NCI-H1105 treated with DMSO at 0.1 percent for 48 hours (cell line): ENCODE results near the gene MVP.
"Not testable (repeated sequence)": the region's sequence is repeated elsewhere in the genome, so short reads cannot be mapped to it uniquely, and the experiment has no call there.

Experiments used
- DNase-seq: peaks from one replicate; lab custom pipeline; 2025; lab: John Stamatoyannopoulos, UW

The MVP gene

DNA sequence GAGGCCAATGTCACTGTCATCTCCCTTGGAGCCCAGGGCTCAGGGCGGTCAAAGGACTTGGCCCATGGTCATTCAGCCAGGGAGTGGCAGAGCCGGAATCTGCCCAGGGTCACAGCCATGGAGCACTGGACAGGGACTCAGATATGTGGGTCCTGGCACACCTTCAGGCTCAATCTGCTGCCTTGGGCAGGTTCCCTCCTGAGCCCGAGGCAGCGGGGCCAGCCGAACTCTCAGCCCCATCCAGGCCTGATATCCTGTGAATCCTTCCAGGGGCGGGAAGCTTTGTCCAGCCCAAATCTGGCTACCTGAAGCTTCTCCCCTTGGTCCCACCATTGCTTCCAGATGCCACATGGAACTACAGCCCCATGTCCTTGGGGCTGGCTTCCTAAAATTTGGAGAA, 54.9 kb downstream of the MVP start:
- no peak for DNase-seq

DNA sequence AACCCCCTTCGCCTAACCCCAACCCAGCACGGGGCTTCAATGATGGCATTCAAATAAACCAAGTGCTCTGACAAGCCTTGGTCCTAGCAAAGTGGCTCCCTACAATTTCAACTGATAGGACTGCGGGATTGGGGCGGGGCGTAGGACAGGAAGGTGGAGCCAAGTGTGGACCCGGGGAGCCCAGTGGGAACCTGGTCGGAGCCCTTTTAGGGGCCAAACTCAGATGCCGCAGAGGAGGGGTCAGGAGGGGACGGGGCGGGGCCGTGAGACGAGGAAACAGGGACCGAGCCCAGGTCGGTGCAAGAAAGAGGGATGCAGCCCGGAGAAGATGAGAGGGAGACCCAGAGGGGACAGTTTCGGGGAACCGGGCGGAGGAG, 55.9 kb downstream of the MVP start:
- no peak for DNase-seq

DNA sequence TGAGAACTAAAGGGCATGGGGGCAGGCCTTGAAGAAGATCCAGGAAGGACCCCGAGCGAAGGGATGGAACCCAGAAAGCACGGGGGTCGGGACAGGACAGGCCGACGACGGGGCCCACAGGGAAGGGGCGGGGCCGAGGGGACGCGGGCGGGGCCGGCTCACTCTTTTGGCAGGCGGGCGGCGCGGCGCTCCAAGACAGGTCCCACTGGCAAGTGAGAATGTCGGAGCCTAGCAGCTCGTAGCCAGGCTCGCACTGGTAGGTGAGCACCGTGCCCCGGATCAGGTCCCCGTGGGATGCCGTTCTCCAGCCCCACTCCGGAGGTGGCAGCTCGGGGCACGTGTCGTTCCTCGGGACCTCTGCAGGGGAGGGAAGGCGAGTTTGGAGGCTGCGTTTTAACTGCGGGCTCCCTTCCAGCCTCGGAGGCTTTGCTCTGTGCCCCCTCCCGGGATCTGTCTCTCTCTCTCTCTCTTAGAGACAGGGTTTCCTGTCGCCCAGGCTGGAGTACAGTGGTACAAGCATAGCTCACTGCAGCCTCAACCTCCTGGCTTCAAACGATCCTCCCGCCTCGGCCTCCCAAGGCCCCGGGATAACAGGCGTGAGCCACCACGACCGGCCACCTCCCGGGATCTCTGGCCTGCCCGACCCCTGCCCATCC, 56.5 kb downstream of the MVP start:
- no peak for DNase-seq

DNA sequence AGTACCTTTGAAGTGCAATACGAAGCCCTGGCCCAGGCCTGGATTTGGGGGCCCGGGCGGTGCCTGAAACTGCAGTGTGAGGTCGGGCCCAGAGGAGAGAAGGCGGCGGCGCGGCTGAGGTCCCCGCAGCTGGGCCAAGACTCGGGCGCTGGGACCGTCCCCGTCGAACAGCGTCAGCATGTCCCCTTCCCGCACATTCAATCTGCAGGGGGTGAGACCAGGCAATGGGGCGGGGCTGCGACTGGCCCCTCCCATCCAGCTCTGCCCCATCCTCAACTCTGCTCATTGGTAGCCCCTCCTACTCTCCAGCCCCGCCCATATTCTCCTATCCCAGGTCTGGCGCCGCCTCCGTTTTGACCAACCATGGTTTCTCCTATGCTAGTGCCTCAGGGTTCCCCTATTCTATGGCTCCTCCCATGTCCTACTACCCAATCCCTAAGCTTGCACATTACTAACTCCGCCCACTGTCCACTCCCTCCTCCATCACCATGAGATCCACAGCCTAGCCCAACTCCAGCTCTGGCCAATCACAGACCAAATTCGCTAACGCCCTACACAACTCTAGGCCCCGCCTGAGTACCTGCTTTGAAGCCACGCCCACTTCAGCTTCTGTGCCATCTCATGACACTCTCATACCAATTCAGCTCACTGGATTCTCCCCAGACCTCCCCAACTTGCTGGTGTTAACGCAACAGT, 57.2 kb downstream of the MVP start:
- DNase-seq, result no peak

DNA sequence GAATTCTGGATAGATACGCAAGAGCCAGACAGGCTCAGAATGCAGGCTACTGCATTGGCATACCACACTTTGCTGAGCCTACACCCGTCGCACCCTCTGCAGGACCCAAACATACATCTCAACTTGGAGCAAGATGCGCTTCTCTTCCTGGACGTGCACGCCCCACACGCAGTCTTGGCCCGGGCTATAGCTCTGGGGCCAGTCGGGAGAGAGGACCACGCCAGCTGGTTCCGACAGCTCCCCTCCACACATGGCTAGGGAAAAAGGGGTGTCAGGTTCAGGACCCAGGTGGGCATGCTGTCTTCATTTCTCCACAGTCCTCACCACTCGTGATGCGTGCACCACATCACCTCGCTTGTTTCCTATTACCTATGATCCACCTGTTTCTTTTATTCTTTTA, 57.9 kb downstream of the MVP start:
- DNase-seq, result no peak

DNA sequence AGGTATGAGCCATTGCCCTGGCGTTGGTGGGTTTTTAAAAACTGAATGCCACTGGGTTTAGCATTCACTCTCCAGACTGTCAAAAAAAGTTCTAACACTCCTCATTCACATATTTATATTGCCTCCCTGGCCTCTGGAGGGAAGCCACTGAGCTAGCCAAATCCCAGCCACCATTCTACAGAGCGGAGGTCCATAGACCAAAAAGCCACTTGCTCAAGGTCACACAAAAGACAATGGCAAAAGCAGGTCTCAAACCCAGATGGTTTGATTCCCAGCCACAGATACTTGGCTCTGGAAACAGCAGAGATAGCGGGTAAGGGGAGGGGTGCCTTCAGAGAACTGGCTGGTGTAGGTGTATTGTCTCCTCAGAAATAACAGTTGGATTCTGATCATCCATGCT, 60.8 kb downstream of the MVP start:
- no peak for DNase-seq

DNA sequence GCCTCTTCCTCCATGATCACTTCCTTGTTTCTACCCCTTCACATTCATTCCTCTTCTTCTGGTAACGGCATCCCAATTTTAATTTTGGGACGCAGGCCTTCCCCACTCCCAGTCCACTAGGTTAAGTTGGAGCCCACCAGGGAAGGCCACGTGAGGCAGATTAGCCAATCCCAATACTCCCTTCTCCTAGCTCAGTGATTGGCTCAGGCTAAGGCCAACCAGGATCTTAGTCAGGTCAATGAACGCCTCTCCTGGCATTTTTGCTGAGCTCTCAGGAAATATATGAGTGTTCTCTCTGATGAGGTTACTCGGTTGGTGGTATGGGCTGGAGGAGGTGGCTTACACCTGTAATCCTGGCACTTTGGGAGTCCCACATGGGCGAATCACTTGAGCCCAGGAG, 63.7 kb downstream of the MVP start:
- no peak for DNase-seq

DNA sequence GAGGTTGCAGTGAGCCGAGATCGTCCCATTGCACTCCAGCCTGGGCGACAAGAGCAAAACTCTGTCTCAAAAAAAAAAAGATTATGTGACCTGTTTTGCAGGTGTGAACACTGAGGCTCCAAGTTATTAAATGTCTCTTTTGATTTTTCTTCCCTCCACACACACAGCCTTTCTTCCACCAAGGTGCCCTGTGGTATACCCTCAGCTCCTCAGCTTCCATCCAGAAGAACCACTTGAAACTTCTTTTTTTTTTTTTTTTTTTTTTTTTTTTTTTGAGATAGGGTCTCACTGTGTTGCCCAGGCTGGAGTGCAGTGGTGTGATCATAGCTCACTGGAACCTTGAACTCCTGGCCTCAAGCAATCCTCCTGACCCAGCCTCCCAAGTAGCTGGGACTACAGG, 69.1 kb downstream of the MVP start:
- DNase-seq, result not testable (repeated sequence)

DNA sequence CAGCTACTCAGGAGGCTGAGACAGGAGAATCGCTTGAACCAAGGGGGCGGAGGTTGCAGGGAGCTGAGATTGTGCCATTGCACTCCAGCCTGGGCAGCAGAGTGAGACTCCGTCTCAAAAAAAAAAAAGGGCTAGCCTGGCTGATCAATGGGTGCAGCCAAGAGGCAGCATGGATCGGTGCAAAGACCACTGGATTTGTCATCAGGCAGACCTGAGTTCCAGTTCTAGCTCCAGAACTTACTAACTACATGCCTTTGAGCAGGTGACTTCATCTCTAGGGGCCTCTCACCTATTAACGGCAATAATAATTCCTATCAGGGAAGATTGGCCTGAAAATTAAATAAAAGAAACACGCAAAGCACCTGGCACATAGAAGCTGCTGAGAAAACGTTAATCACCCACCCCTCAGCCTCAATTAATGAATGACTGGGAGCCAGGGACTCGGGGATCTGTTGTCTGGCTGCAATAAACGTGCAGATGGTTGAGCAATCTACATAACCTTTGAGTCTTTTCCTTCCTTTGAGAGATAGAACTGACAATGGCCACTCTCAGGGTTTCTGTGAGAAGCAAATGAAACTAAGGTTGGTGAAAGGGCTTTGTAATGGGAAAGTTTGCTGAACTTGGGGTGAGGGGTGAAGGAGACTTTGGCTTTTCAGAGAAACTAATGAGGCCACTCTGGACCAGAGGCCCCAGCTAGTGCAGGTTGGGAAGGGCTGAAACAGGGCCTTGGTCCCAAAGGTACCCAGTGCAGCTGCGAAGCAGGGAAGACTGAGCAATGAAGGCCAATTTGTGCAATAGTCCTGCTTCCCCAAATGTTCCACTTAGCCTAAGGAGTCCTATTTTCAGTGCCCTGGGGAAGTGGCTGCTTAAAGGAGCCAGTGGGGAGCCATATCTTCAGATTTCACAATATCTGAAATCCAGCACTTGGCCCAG, 71.5 kb downstream of the MVP start:
- DNase-seq, result no peak

DNA sequence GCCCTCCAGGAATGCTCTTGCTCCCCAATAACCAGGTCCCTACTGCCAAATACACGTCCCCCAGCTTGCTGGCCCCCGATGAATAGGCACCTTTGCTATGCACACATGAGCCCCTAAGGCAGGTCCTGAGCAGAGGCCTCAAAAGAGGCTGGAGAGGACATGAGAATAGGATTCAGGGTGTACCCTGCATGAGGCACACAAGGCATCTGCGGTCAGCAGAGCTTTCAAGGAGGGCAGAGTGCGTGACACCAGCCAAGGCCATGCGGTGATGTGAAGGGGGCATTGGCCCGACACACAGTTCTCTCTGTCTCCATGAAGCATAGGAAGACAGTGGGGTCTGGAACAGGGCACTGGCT, 72.2 kb downstream of the MVP start:
- DNase-seq, result no peak

DNA sequence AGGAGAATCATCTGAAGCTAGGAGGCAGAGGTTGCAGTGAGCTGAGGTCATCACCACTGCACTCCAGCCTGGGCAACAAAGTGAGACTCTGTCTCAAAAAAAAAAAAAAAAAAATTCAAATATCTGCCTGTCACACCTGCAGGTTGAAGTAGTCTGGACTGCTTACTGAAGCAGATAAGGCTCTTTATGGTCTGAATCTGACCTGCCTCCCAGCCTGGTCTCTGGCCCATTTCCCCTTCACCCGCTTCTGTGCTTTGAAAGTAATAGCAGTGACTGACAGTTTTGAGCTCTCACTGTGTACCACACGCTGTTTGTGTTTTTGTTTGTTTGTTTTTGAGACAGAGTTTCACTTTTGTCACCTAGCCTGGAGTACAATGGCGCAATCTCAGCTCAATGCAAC, 73.3 kb downstream of the MVP start:
- no peak for DNase-seq

DNA sequence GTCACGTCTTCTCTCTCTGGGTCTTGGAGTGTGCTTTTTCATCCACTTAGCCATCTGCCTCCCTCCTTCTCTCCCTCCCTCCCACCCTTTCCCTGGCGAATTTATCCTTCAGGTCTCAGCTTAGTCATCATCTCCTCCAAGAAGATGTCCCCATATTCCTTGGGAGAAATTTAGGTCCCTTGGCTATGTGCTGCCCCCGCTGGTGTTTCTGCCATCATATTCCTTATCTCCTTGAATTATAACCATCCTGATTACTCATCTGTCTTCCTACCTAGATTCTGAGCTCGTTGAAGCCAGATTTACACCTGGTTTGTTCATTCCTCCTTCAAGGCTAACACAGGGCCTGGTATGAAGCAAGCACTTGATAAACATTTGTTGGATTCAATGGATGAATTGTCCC, 74.1 kb downstream of the MVP start:
- DNase-seq, result no peak

DNA sequence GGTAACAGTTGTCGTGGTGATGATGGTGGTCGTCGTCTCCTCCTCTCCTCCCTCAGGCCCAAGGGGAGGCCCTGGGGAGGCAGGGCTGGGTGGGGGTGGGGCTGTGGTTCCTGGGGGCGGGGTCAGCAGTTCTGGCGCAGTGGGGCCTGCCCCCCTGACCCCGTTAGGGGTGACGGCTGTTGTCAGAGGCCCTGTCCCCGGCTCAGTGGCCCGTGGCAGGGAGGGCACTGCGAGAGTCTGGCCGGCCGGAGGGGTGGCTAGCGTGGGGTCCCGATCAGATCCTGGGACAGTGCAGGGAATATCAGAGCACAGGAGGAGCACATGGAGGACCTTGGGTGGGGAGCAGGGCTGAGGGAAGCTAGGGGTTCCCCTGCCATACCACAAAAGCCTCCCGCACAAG, 76.6 kb downstream of the MVP start:
- no peak for DNase-seq

DNA sequence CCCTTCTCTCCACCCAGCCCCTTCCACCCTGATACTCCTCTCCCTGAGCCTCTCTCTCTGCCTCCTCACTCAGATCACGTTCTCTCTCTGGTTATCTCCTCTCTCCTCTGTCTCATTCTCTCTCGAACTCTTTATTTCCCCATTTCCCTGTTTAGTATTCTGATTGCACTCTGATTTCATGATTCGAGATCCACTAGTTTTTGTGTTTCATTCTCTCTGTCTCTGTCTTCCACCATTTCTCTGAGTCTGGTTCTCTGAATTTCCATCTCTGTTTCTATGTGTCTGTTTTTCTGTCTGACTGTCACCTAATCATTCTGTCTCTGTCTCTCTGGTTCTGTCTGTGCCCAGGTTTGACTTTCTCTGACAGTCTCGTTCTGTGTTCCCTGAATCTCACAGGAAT, 77.1 kb downstream of the MVP start:
- no peak for DNase-seq
